ENCODE data around the gene CELSR2. TPM values are rescaled to one million over a fixed set of nuclear protein-coding genes. Genes with fewer than 3 reads are reported as not detected.

The CELSR2 gene
- total RNA-seq, 1 experiment from 2014 or later = 8.3 TPM

DNA sequence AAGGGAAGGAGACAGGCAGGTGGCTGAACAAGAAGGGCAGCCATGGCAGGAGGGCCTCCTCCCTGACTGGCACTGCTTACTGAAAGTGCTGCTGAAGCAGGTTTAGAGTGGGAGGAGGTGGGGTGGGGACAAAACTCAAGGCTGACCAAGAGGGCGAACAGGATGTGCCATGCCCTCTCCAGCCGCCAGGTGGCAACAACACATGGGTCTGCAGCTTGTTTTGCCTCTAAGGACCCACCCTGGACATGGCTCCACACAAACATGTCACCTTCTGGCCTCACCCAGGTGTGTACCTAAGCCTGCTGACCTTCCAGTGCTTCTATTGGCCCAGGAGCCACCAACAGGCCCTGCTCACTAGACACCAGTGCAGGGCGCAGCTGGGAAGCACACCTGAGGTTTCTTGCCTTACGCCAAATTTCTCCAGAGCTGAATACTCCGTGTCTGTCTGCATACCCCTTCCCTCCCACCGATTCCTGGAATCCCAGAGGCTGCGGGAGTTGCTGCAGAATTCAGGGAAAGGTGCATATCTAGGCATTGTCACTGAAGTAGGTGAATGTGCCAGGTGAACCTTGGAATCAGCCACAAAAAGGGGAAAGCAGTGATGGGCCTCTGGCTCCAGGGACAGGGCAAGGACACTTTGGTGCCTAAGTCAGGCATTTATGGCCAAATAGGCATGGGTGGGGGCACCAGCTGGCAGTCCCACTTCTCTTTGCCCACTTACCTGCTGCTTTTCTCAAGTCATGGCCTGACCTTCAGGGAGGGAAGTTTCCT lies 28.3 kb downstream of the CELSR2 start:
- peak; percentile 83 to 84 for DNase-seq
- no peak overlapping the region for H3K4me3 ChIP-seq (ENCODE audit: low read depth, low read length)
- TF ChIP-seq CTCF (IDR thresholded peaks at IDR 0.05; ENCODE audit: insufficient read depth in 1 of 2, low read depth in 1 of 2, low read length in 1 of 2, severe bottlenecking in 1 of 2, unreplicated experiment in 1 of 2) = peak; percentile 72 to 74
- H3K27me3 Mint-ChIP-seq (ENCODE audit: insufficient read depth, unreplicated experiment) = no peaks in the 10 kb centered on the region
- POLR2A ChIA-PET = interaction anchor here (0.6 kb wide), 1 partner anchor 161 kb away, joined by 3 read pairs; no protein-coding TSS in a partner anchor
- H3K36me3 Mint-ChIP-seq (ENCODE audit: insufficient read depth, unreplicated experiment) = peaks cover 8% of the 10 kb centered on the region
- no peaks in the 10 kb centered on the region for H3K36me3 ChIP-seq (ENCODE audit: control insufficient read depth, insufficient read depth, low read length)
- CTCF ChIA-PET = interaction anchor here (0.6 to 1.6 kb wide), 6 partner anchors 29 to 432 kb away, joined by 3 to 15 read pairs (median 4); partner anchors contain the start of genes MYBPHL and SORT1
- no peaks in the 10 kb centered on the region for H3K9me3 ChIP-seq
- H3K9me3 Mint-ChIP-seq (ENCODE audit: unreplicated experiment) = no peaks in the 10 kb centered on the region
- peaks cover 41% of the 10 kb centered on the region for H3K4me1 ChIP-seq
- no peak overlapping the region for H3K4me3 Mint-ChIP-seq (ENCODE audit: unreplicated experiment)
- no TSS peak for BruUV-seq (replicated peaks)
- intact Hi-C loops (cut with micrococcal nuclease; ENCODE audit: unreplicated experiment) = loop anchor here (1.0 kb wide), 1 partner anchor 122 kb away; no protein-coding TSS in a partner anchor
- peaks cover 15% of the 10 kb centered on the region for H3K4me1 Mint-ChIP-seq (ENCODE audit: low read depth, unreplicated experiment)
- H3K27ac Mint-ChIP-seq (ENCODE audit: unreplicated experiment) = peak overlapping the region; percentile 5
- H3K27me3 ChIP-seq (replicated peaks; ENCODE audit: control insufficient read depth, insufficient read depth, low read length) = no peaks in the 10 kb centered on the region

GRCh38 chr1:109279615-109280278 lies 30.4 kb downstream of the CELSR2 start:
- no peaks in the 10 kb centered on the region for H3K27me3 ChIP-seq (replicated peaks; ENCODE audit: control insufficient read depth, insufficient read depth, low read length)
- peaks cover 26% of the 10 kb centered on the region for H3K4me1 ChIP-seq
- H3K4me1 Mint-ChIP-seq (ENCODE audit: low read depth, unreplicated experiment) = peaks cover 11% of the 10 kb centered on the region
- no peak overlapping the region for H3K27ac Mint-ChIP-seq (ENCODE audit: unreplicated experiment)
- H3K27me3 Mint-ChIP-seq (ENCODE audit: insufficient read depth, unreplicated experiment) = no peaks in the 10 kb centered on the region
- ChIA-PET CTCF (interaction anchor here (0.6 kb wide), 1 partner anchor 76 kb away, joined by 3 read pairs; no protein-coding TSS in a partner anchor), POLR2A (no interaction called here)
- no peaks in the 10 kb centered on the region for H3K9me3 ChIP-seq
- no peaks in the 10 kb centered on the region for H3K9me3 Mint-ChIP-seq (ENCODE audit: unreplicated experiment)
- intact Hi-C loops (cut with micrococcal nuclease; ENCODE audit: unreplicated experiment) = no loop called here
- peaks cover 8% of the 10 kb centered on the region for H3K36me3 Mint-ChIP-seq (ENCODE audit: insufficient read depth, unreplicated experiment)
- no peak overlapping the region for H3K4me3 ChIP-seq (ENCODE audit: low read depth, low read length)
- BruUV-seq (replicated peaks) = TSS peak; percentile 19
- no peaks in the 10 kb centered on the region for H3K36me3 ChIP-seq (ENCODE audit: control insufficient read depth, insufficient read depth, low read length)
- no peak overlapping the region for H3K4me3 Mint-ChIP-seq (ENCODE audit: unreplicated experiment)
- TF ChIP-seq CTCF (IDR thresholded peaks at IDR 0.05; ENCODE audit: insufficient read depth in 1 of 2, low read depth in 1 of 2, low read length in 1 of 2, severe bottlenecking in 1 of 2, unreplicated experiment in 1 of 2) = no peak
- no peak for DNase-seq

- Mint-ChIP-seq H3K4me3 (ENCODE audit: unreplicated experiment) (no peak overlapping the region), H3K36me3 (ENCODE audit: insufficient read depth, unreplicated experiment) (no peaks in the 10 kb centered on the region), H3K4me1 (ENCODE audit: low read depth, unreplicated experiment) (peaks cover under 1% of the 10 kb centered on the region), H3K9me3 (ENCODE audit: unreplicated experiment) (no peaks in the 10 kb centered on the region), H3K27ac (ENCODE audit: unreplicated experiment) (no peak overlapping the region), H3K27me3 (ENCODE audit: insufficient read depth, unreplicated experiment) (no peaks in the 10 kb centered on the region)
- intact Hi-C loops (cut with micrococcal nuclease; ENCODE audit: unreplicated experiment) = no loop called here
- BruUV-seq (replicated peaks) = no TSS peak
- no peaks in the 10 kb centered on the region for H3K9me3 ChIP-seq
- H3K4me3 ChIP-seq (ENCODE audit: low read depth, low read length) = no peak overlapping the region
- no peaks in the 10 kb centered on the region for H3K27me3 ChIP-seq (replicated peaks; ENCODE audit: control insufficient read depth, insufficient read depth, low read length)
- no peak for TF ChIP-seq CTCF (IDR thresholded peaks at IDR 0.05; ENCODE audit: insufficient read depth in 1 of 2, low read depth in 1 of 2, low read length in 1 of 2, severe bottlenecking in 1 of 2, unreplicated experiment in 1 of 2)
- H3K4me1 ChIP-seq = peaks cover 16% of the 10 kb centered on the region
- no peak for DNase-seq
- ChIA-PET POLR2A (no interaction called here), CTCF (no interaction called here)
- H3K36me3 ChIP-seq (ENCODE audit: control insufficient read depth, insufficient read depth, low read length) = no peaks in the 10 kb centered on the region
Observed at GRCh38 chr1:109280862-109281261, 31.5 kb downstream of the CELSR2 start.
